Measurements from ENCODE around the gene FNDC3B. TPM values are rescaled to one million over a fixed set of nuclear protein-coding genes. Genes with fewer than 3 reads are reported as not detected.

FNDC3B gene
- polyA plus RNA-seq, 2 of the 4 experiments (the other 2 are of a cell fraction) = 29.5 to 33.6 TPM

DNA sequence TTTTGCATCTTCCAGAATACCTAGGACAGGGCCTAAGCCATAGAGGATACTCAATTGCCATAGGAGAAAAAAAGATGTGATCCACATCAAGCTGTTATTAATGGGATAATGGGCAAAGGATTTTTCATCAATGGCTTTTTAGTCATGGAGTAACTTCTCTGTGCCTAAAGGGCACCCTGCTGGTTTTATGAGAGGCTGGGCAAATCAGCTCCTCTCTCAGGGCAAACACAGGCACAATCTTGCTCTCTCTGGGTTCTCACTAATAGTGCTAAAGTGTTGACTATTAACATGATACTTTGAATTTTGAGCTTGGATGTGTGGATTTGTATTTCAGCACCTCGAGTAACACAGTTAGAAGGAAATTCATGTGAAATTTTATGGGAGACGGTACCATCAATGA, 341.3 kb downstream of the FNDC3B start:
- FAIRE-seq = no peak
- Histone ChIP-seq H3K27ac (no peak overlapping the region), H3K4me1 (no peaks in the 10 kb centered on the region), H3K4me2 (no peak overlapping the region), H3K9me3 (no peaks in the 10 kb centered on the region), H3K4me3 (no peak overlapping the region)
- TF ChIP-seq, protein P1, sequence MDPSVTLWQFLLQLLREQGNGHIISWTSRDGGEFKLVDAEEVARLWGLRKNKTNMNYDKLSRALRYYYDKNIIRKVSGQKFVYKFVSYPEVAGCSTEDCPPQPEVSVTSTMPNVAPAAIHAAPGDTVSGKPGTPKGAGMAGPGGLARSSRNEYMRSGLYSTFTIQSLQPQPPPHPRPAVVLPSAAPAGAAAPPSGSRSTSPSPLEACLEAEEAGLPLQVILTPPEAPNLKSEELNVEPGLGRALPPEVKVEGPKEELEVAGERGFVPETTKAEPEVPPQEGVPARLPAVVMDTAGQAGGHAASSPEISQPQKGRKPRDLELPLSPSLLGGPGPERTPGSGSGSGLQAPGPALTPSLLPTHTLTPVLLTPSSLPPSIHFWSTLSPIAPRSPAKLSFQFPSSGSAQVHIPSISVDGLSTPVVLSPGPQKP (IDR thresholded peaks at IDR 0.05; ENCODE audit: low read depth, low read length) = no peak
- TF ChIP-seq, protein P2, sequence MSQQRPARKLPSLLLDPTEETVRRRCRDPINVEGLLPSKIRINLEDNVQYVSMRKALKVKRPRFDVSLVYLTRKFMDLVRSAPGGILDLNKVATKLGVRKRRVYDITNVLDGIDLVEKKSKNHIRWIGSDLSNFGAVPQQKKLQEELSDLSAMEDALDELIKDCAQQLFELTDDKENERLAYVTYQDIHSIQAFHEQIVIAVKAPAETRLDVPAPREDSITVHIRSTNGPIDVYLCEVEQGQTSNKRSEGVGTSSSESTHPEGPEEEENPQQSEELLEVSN (IDR thresholded peaks at IDR 0.05; ENCODE audit: borderline replicate concordance, low read depth) = no peak
- no peak for TF ChIP-seq HMGXB4 (CRISPR knock-in tag; IDR thresholded peaks at IDR 0.05; ENCODE audit: borderline replicate concordance)
- CTCF ChIA-PET = interaction anchor here (1.2 kb wide), 1 partner anchor 97 kb away, joined by 4 read pairs; no protein-coding TSS in a partner anchor
- POLR2A ChIA-PET = no interaction called here
- WGBS (ENCODE audit: missing lambda C conversion rate) = 96% methylated on average over 2 of the region's 2 CpGs
- ATAC-seq = no peak
- DNase-seq (ENCODE audit: low read depth in 1 of 2, low spot score in 1 of 2) = no peak

DNA sequence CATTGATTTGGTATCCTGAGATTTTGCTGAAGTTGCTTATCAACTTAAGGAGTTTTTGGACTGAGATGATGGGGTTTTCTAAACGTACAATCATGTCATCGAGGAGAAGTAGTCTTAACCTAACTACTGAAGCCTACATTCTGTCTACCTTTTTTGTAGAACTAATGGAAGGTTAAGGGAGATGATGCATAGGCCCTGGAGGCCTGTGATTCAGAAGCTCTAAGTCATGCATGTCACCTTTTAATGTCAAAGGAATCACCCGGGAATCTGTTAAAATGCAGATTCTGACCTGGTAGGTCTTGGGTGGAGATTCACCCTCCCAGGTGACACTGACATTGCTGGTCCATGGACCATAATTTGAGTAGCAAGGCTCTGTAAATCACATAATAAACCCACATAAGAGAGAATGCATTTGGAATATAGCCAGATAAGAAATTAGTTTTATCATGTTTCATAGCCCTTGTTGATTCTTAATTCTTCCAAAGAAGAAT, 344.0 kb downstream of the FNDC3B start:
- ChIA-PET CTCF (no interaction called here), POLR2A (no interaction called here)
- 80% methylated on average over 3 of the region's 3 CpGs for WGBS (ENCODE audit: missing lambda C conversion rate)
- no peak overlapping the region for H3K4me2 ChIP-seq
- H3K9me3 ChIP-seq = no peaks in the 10 kb centered on the region
- TF ChIP-seq RCOR1 (IDR thresholded peaks at IDR 0.05; ENCODE audit: low read depth, low read length) = no peak
- FAIRE-seq (no peak), ATAC-seq (no peak), DNase-seq (ENCODE audit: low read depth in 1 of 2, low spot score in 1 of 2) (no peak)
- H3K4me3 ChIP-seq = no peak overlapping the region
- H3K27ac ChIP-seq = no peak overlapping the region
- H3K4me1 ChIP-seq = no peaks in the 10 kb centered on the region

- Histone ChIP-seq H3K4me1 (no peaks in the 10 kb centered on the region), H3K4me3 (no peak overlapping the region), H3K4me2 (no peak overlapping the region), H3K9me3 (no peaks in the 10 kb centered on the region), H3K27ac (no peak overlapping the region)
- ChIA-PET POLR2A (no interaction called here), CTCF (no interaction called here)
- ATAC-seq = no peak
- 79% methylated on average over 3 of the region's 3 CpGs for WGBS (ENCODE audit: missing lambda C conversion rate)
- DNase-seq (ENCODE audit: low read depth in 1 of 2, low spot score in 1 of 2) = no peak
- FAIRE-seq = no peak
- TF ChIP-seq HEYL (CRISPR knock-in tag; IDR thresholded peaks at IDR 0.05) = no peak
- TF ChIP-seq, protein P3, sequence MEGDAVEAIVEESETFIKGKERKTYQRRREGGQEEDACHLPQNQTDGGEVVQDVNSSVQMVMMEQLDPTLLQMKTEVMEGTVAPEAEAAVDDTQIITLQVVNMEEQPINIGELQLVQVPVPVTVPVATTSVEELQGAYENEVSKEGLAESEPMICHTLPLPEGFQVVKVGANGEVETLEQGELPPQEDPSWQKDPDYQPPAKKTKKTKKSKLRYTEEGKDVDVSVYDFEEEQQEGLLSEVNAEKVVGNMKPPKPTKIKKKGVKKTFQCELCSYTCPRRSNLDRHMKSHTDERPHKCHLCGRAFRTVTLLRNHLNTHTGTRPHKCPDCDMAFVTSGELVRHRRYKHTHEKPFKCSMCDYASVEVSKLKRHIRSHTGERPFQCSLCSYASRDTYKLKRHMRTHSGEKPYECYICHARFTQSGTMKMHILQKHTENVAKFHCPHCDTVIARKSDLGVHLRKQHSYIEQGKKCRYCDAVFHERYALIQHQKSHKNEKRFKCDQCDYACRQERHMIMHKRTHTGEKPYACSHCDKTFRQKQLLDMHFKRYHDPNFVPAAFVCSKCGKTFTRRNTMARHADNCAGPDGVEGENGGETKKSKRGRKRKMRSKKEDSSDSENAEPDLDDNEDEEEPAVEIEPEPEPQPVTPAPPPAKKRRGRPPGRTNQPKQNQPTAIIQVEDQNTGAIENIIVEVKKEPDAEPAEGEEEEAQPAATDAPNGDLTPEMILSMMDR (IDR thresholded peaks at IDR 0.05) = no peak
- TF ChIP-seq ZFP36 (IDR thresholded peaks at IDR 0.05; ENCODE audit: borderline replicate concordance, partially characterized antibody) = no peak
- TF ChIP-seq SREBF2 (IDR thresholded peaks at IDR 0.05) = no peak
- TF ChIP-seq CBX2 (IDR thresholded peaks at IDR 0.05; ENCODE audit: borderline replicate concordance, low read depth) = no peak
- no peak for TF ChIP-seq NPAS2 (CRISPR knock-in tag; IDR thresholded peaks at IDR 0.05; ENCODE audit: borderline replicate concordance)
- no peak for TF ChIP-seq HOXB5 (CRISPR knock-in tag; IDR thresholded peaks at IDR 0.05)
- no peak for TF ChIP-seq JUNB (IDR thresholded peaks at IDR 0.05)
- TF ChIP-seq, protein P2 (IDR thresholded peaks at IDR 0.05; ENCODE audit: borderline replicate concordance, low read depth) = no peak
- TF ChIP-seq, protein P1 (IDR thresholded peaks at IDR 0.05; ENCODE audit: low read depth, low read length) = no peak
- TF ChIP-seq KDM1A (IDR thresholded peaks at IDR 0.05; ENCODE audit: low read depth) = no peak
- TF ChIP-seq, protein P4, sequence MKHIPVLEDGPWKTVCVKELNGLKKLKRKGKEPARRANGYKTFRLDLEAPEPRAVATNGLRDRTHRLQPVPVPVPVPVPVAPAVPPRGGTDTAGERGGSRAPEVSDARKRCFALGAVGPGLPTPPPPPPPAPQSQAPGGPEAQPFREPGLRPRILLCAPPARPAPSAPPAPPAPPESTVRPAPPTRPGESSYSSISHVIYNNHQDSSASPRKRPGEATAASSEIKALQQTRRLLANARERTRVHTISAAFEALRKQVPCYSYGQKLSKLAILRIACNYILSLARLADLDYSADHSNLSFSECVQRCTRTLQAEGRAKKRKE (CRISPR knock-in tag; IDR thresholded peaks at IDR 0.05; ENCODE audit: low read depth) = no peak
- no peak for TF ChIP-seq SMC3 (IDR thresholded peaks at IDR 0.05)
- TF ChIP-seq TP53 (CRISPR knock-in tag; IDR thresholded peaks at IDR 0.05) = no peak
- TF ChIP-seq RARB (CRISPR knock-in tag; IDR thresholded peaks at IDR 0.05) = no peak
- TF ChIP-seq HOXA7 (CRISPR knock-in tag; IDR thresholded peaks at IDR 0.05) = no peak
- no peak for TF ChIP-seq RNF2 (IDR thresholded peaks at IDR 0.05; ENCODE audit: borderline replicate concordance, low read depth)
Observed at GRCh38 chr3:172384836-172385235, 345.5 kb downstream of the FNDC3B start.

Data from A549 (cell line).